SK-N-DZ (cell line): ENCODE measurements around the gene TCEANC.
"Not testable (repeated sequence)": the region's sequence is repeated elsewhere in the genome, so short reads cannot be mapped to it uniquely, and the experiment has no call there.

Experiments used
- DNase-seq: peaks from one replicate; pipeline ENCODE4 v3.0.0-alpha.2; 2015; ENCODE audit warnings: low spot score

TCEANC gene

GRCh38 chrX:13655674-13656073 lies 2.7 kb downstream of the TCEANC start:
- DNase-seq = no peak

GRCh38 chrX:13658602-13659001 lies 5.7 kb downstream of the TCEANC start:
- DNase-seq = peak; percentile 3

- DNase-seq = no peak
Measured at GRCh38 chrX:13659063-13659462, 6.1 kb downstream of the TCEANC start.

- DNase-seq = no peak
Measured at GRCh38 chrX:13661735-13662288, 8.9 kb downstream of the TCEANC start.

- no peak for DNase-seq
Measured at GRCh38 chrX:13662355-13662791, 9.4 kb downstream of the TCEANC start.

- DNase-seq = no peak
Measured at GRCh38 chrX:13664020-13664419, 11.1 kb downstream of the TCEANC start.

- no peak for DNase-seq
Measured at GRCh38 chrX:13666836-13667235, 13.9 kb downstream of the TCEANC start.

GRCh38 chrX:13667919-13668318 lies 15.0 kb downstream of the TCEANC start:
- no peak for DNase-seq

GRCh38 chrX:13669246-13669737 lies 16.4 kb downstream of the TCEANC start:
- no peak for DNase-seq

GRCh38 chrX:13669755-13670154 lies 16.8 kb downstream of the TCEANC start:
- not testable (repeated sequence) for DNase-seq

- no peak for DNase-seq
Measured at GRCh38 chrX:13670197-13670596, 17.3 kb downstream of the TCEANC start.

- no peak for DNase-seq
Measured at GRCh38 chrX:13673016-13673415, 20.1 kb downstream of the TCEANC start.

- DNase-seq = no peak
Measured at GRCh38 chrX:13676885-13677284, 23.9 kb downstream of the TCEANC start.

GRCh38 chrX:13679700-13680099 lies 26.8 kb downstream of the TCEANC start:
- DNase-seq = not testable (repeated sequence)

- no peak for DNase-seq
Measured at GRCh38 chrX:13681595-13681994, 28.7 kb downstream of the TCEANC start.

- DNase-seq = no peak
Measured at GRCh38 chrX:13684361-13684760, 31.4 kb downstream of the TCEANC start.

GRCh38 chrX:13685126-13685763 lies 32.3 kb downstream of the TCEANC start:
- no peak for DNase-seq

- no peak for DNase-seq
Measured at GRCh38 chrX:13687203-13687602, 34.3 kb downstream of the TCEANC start.

GRCh38 chrX:13688384-13688957 lies 35.5 kb downstream of the TCEANC start:
- peak; percentile 6 for DNase-seq

GRCh38 chrX:13688958-13689740 lies 36.2 kb downstream of the TCEANC start, which contains the start of gene RAB9A:
TSS of gene RAB9A (plus strand) at chrX:13689128. CDS start at chrX:13708747, 19,619 bp downstream.
- DNase-seq = peak; percentile 71

GRCh38 chrX:13689741-13690211 lies 36.8 kb downstream of the TCEANC start:
- DNase-seq = no peak

GRCh38 chrX:13690836-13691235 lies 37.9 kb downstream of the TCEANC start:
- no peak for DNase-seq
